DOHH2 (cell line): Measurements from ENCODE around the gene PHC2.

Source experiments
- EZH2phosphoT487 ChIP-seq: fragments of 200-600 bp; sonication (generic); IDR thresholded peaks from 2 replicates; pipeline ENCODE4 v1.6.1; 2017; ENCODE audit warnings: borderline replicate concordance, mild to moderate bottlenecking, antibody characterized with exemption, low read length, moderate library complexity, mixed read lengths
- TF ChIP-seq, protein P1 (sequence below): fragments of 200-600 bp; sonication (generic); IDR thresholded peaks from one replicate; pipeline ENCODE4 v1.5.1; 2014; ENCODE audit warnings: antibody characterized with exemption, mild to moderate bottlenecking, low read depth, low read length; ENCODE audit not compliant: poor library complexity, severe bottlenecking

- TF ChIP-seq EZH2phosphoT487, result no peak
- TF ChIP-seq, protein P1, sequence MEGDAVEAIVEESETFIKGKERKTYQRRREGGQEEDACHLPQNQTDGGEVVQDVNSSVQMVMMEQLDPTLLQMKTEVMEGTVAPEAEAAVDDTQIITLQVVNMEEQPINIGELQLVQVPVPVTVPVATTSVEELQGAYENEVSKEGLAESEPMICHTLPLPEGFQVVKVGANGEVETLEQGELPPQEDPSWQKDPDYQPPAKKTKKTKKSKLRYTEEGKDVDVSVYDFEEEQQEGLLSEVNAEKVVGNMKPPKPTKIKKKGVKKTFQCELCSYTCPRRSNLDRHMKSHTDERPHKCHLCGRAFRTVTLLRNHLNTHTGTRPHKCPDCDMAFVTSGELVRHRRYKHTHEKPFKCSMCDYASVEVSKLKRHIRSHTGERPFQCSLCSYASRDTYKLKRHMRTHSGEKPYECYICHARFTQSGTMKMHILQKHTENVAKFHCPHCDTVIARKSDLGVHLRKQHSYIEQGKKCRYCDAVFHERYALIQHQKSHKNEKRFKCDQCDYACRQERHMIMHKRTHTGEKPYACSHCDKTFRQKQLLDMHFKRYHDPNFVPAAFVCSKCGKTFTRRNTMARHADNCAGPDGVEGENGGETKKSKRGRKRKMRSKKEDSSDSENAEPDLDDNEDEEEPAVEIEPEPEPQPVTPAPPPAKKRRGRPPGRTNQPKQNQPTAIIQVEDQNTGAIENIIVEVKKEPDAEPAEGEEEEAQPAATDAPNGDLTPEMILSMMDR, result peak; percentile 93
Observed at GRCh38 chr1:33367485-33368405, 63.1 kb downstream of the PHC2 start.
